ENCODE results near the gene TAS2R38.
A peak's percentile ranks its signal among the peaks of the same experiment; 100 is the strongest.

TAS2R38 gene

GRCh38 chr7:141975806-141976523, 2.4 kb upstream of the TAS2R38 start:
- DNase-seq = peak; percentile 85

GRCh38 chr7:141974831-141975230, 1.3 kb upstream of the TAS2R38 start:
- DNase-seq = peak; percentile 20

GRCh38 chr7:141960687-141961422, 12.7 kb downstream of the TAS2R38 start:
- no peak for DNase-seq

GRCh38 chr7:141956084-141956483, 17.5 kb downstream of the TAS2R38 start:
- DNase-seq = no peak

- DNase-seq = no peak
Measured at GRCh38 chr7:141954334-141954733, 19.2 kb downstream of the TAS2R38 start.

- no peak for DNase-seq
Measured at GRCh38 chr7:141952461-141952860, 21.1 kb downstream of the TAS2R38 start.

- no peak for DNase-seq
Measured at GRCh38 chr7:141950806-141951205, 22.8 kb downstream of the TAS2R38 start.

GRCh38 chr7:141949911-141950310, 23.7 kb downstream of the TAS2R38 start:
- no peak for DNase-seq

GRCh38 chr7:141949451-141949850, 24.1 kb downstream of the TAS2R38 start:
- DNase-seq = no peak

- no peak for DNase-seq
Measured at GRCh38 chr7:141949021-141949420, 24.6 kb downstream of the TAS2R38 start.

GRCh38 chr7:141946796-141947195, 26.8 kb downstream of the TAS2R38 start, which contains the start of gene CLEC5A:
Gene CLEC5A (minus strand): TSS chr7:141946974. CDS start chr7:141946292, 682 bp downstream.
- DNase-seq = no peak

- no peak for DNase-seq
Measured at GRCh38 chr7:141945356-141945755, 28.2 kb downstream of the TAS2R38 start.

GRCh38 chr7:141944811-141945210, 28.8 kb downstream of the TAS2R38 start:
- no peak for DNase-seq

GRCh38 chr7:141943846-141944245, 29.7 kb downstream of the TAS2R38 start:
- DNase-seq = no peak

- DNase-seq = no peak
Measured at GRCh38 chr7:141941075-141941474, 32.5 kb downstream of the TAS2R38 start.

- DNase-seq = no peak
Measured at GRCh38 chr7:141930211-141930610, 43.4 kb downstream of the TAS2R38 start.

- no peak for DNase-seq
Measured at GRCh38 chr7:141928845-141929195, 44.8 kb downstream of the TAS2R38 start.

GRCh38 chr7:141928146-141928844, 45.3 kb downstream of the TAS2R38 start:
- no peak for DNase-seq

Data from NCI-H748 treated with DMSO at 0.1 percent for 48 hours (cell line).